Stimulated activated effector memory CD8-positive, alpha-beta T cell treated with anti-CD3 and anti-CD28 coated beads, Interleukin-12 subunit alpha, Interleukin-12 subunit beta, amount 100 ng/mL, for 72 hours (primary cell): ENCODE measurements around the gene SLC9A3.
"Not testable (repeated sequence)": the region's sequence is repeated elsewhere in the genome, so short reads cannot be mapped to it uniquely, and the experiment has no call there.

ENCODE experiments used
- ATAC-seq: fragments of 150-1000 bp; cut with Tn5 transposase; 2 replicates; pipeline ENCODE4 v1.10.0; 2021
- DNase-seq, 2 donors: peaks; one replicate each; pipeline ENCODE4 v3.0.0; 2021 to 2022; ENCODE audit warnings: low spot score in 2 of 2
- H3K27ac Mint-ChIP-seq: one replicate; pipeline ENCODE4 v1.8.0; 2022; ENCODE audit warnings: mild to moderate bottlenecking, mixed read lengths
- H3K36me3 Mint-ChIP-seq: one replicate; pipeline ENCODE4 v1.8.0; 2022; ENCODE audit warnings: mild to moderate bottlenecking, mixed read lengths
- H3K4me1 Mint-ChIP-seq: one replicate; pipeline ENCODE4 v1.8.0; 2022; ENCODE audit warnings: mixed read lengths
- H3K4me3 Mint-ChIP-seq: one replicate; pipeline ENCODE4 v1.8.0; 2022; ENCODE audit warnings: mild to moderate bottlenecking, mixed read lengths
- H3K9me3 Mint-ChIP-seq: one replicate; pipeline ENCODE4 v1.8.0; 2022; ENCODE audit warnings: mixed read lengths

Gene SLC9A3

DNA sequence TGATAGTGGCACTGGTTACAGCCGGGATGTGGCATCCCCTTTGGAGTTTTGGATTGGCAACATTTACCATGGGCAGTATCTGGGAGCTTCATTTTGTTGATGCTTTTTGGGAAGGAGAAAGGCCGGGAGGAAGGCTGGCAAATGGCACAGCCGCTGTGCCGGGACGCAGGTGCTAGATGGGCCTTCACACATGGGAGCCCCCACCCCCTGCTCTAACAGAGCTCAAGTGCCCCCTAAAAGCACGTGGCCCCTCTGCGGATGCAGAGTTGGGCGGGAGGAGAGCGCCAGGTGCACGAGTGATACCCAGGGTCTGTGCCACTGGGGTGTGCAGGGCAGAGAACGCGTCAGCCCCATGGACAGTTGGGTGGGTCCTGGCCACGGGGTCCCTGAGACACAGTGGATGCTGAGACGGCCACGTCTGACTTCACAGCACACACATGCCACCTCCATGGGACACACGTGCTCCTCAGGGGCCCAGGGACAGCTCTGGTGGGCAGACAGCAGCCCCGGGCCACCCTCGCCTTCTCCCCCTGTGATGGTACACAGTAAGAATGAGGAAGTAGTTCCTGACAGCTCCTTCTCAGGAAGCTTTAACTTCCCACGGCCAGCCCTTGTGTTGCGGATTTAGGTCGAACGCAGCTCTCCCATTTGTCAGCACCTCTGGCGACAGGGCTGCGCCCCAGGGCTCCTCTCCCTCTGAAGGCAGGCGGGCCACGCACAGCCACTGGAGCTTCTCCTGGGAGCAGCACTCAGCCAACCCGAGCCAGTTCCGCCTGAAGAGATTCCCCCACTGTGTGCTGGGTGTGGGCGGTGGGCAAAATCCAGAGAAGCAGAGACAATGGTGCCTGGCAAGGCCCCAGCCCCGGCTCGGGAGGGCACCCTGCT, 10.8 kb downstream of the SLC9A3 start:
- Mint-ChIP-seq H3K4me3 (no peak overlapping the region), H3K4me1 (no peaks in the 10 kb centered on the region), H3K27ac (no peak overlapping the region), H3K36me3 (no peaks in the 10 kb centered on the region), H3K9me3 (no peaks in the 10 kb centered on the region)
- DNase-seq (no peak), ATAC-seq (no peak)

DNA sequence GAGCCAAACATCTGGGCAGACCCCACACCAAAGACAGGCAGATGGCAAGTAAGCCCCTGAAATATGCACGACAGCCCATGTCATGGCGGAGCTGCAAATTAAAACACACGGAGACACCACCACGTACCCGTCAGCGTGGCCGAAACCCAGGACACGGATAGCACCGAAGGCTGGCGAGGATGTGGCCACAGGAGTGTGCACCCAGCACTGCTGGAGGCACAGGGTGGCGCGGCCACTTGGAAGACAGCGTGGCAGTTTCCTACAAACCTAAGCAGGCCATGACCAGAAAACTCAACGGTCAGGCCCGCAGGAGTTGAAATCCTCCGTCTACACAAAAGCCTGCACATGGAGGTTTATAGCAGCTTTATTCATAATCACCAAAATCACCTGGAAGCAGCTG, 12.8 kb downstream of the SLC9A3 start:
- DNase-seq (no peak), ATAC-seq (no peak)
- H3K27ac Mint-ChIP-seq: no peak overlapping the region
- no peak overlapping the region for H3K4me3 Mint-ChIP-seq
- H3K36me3 Mint-ChIP-seq: no peaks in the 10 kb centered on the region
- no peaks in the 10 kb centered on the region for H3K4me1 Mint-ChIP-seq
- H3K9me3 Mint-ChIP-seq: no peaks in the 10 kb centered on the region

DNA sequence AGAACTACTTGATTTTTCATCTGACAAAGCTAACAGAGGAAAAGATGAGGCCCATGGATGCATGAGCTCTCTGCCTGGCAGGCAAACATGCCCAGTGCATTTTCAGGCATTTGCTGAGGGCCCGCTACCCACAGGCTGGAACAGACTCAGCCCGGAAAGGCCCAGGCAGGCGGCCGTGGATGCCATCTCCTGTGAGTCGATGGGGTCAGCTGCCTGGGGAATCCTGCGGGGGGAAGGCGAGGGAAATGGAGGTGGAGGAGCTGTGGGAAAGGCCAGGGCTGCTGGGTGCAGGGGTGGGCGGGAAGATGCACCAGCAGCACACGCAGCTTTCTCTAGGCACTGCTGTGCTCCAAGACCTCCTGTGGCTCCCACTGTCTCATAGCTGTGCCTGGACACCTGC, 13.7 kb downstream of the SLC9A3 start:
- no peak overlapping the region for H3K4me3 Mint-ChIP-seq
- no peak overlapping the region for H3K27ac Mint-ChIP-seq
- H3K9me3 Mint-ChIP-seq: no peaks in the 10 kb centered on the region
- DNase-seq: no peak
- no peaks in the 10 kb centered on the region for H3K36me3 Mint-ChIP-seq
- no peak for ATAC-seq
- no peaks in the 10 kb centered on the region for H3K4me1 Mint-ChIP-seq

DNA sequence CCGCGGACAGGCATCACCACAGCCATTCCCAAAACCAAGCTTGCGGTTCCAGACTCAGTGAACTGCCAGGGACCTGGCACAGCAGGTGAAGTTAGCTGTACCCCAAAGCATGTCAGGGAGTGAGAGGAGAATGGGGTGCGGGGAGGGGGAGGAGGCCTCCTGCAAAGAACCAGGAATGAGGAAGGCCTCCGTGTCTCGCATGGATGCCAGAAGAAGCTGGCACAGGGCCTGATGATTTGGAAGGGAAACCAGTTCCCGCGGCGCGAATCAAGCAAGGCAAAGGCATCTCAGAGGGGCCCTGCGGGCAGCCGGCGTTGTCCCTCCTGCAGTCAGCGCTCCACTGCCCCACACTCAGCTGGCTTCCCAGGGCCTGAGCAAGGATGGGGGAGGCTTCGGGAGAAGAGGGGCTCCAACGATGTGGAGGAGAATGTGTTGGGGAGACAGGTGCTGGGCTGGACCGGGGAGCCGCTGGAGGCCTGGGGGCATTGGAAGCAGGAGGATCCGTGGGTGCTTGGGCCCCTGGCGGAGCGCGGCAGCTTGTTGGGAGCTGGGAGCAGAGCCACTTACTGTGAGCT, 14.6 kb downstream of the SLC9A3 start:
- no peak overlapping the region for H3K4me3 Mint-ChIP-seq
- ATAC-seq: no peak
- H3K36me3 Mint-ChIP-seq: no peaks in the 10 kb centered on the region
- H3K4me1 Mint-ChIP-seq: no peaks in the 10 kb centered on the region
- DNase-seq: no peak
- no peak overlapping the region for H3K27ac Mint-ChIP-seq
- no peaks in the 10 kb centered on the region for H3K9me3 Mint-ChIP-seq

DNA sequence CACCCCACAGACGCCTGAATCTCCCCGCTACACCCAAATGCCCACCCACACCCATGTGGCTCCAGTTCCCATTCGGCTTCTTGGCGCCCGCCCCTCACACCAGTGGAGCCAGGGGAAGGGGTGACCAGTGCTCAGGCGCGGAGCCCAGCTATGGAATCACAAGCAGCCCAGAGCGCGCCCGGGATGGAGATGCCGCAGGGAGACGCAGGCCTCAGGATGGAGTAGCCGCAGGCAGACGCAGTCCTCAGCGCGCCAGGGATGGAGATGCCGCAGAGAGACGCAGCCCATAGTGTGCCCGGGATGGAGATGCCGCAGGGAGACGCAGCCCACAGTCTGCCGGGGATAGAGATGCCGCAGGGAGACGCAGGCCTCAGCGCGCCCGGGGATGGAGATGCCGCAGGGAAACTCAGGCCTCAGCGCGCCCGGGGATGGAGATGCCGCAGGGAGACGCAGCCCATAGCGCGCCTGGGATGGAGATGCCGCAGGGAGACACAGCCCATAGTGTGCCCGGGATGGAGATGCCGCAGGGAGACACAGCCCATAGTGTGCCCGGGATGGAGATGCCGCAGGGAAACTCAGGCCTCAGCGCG, 16.2 kb downstream of the SLC9A3 start:
- not testable (repeated sequence) for ATAC-seq, H3K27ac Mint-ChIP-seq, H3K4me1 Mint-ChIP-seq

DNA sequence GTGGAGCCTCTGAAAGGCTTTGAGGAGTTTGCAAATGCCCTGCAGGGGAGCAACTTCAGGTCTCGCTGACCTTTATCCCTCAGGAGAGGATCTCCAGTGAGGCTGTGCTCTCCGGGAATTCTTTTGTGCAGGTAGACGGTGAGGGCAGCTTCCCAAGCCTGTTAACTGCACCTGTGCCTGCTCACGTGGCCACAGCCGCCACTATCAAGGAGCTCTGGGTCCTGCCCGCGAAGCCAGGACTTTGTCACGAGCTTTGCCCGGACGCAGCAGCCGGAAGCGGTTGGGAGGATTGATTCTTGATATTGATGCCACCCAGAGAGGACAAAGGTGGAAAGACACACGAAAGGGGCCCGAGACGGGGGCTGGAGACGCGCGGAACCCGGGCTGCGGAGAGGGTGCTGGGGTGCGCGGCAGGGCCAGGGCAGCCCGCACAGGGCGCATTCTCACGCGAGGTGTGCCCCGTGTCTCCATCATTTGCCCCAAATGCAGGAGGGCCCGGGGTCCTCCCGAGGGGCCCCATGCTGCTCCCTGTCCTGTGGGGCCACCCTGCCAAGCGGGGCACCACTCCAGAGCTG, 18.2 kb downstream of the SLC9A3 start:
- no peak overlapping the region for H3K27ac Mint-ChIP-seq
- no peak for ATAC-seq
- H3K36me3 Mint-ChIP-seq: no peaks in the 10 kb centered on the region
- H3K4me1 Mint-ChIP-seq: no peaks in the 10 kb centered on the region
- no peak for DNase-seq
- no peaks in the 10 kb centered on the region for H3K9me3 Mint-ChIP-seq
- H3K4me3 Mint-ChIP-seq: no peak overlapping the region

More for the DNA sequence above, 16.2 kb downstream of the SLC9A3 start:
- not testable (repeated sequence) for H3K36me3 Mint-ChIP-seq, H3K9me3 Mint-ChIP-seq, H3K4me3 Mint-ChIP-seq, DNase-seq

DNA sequence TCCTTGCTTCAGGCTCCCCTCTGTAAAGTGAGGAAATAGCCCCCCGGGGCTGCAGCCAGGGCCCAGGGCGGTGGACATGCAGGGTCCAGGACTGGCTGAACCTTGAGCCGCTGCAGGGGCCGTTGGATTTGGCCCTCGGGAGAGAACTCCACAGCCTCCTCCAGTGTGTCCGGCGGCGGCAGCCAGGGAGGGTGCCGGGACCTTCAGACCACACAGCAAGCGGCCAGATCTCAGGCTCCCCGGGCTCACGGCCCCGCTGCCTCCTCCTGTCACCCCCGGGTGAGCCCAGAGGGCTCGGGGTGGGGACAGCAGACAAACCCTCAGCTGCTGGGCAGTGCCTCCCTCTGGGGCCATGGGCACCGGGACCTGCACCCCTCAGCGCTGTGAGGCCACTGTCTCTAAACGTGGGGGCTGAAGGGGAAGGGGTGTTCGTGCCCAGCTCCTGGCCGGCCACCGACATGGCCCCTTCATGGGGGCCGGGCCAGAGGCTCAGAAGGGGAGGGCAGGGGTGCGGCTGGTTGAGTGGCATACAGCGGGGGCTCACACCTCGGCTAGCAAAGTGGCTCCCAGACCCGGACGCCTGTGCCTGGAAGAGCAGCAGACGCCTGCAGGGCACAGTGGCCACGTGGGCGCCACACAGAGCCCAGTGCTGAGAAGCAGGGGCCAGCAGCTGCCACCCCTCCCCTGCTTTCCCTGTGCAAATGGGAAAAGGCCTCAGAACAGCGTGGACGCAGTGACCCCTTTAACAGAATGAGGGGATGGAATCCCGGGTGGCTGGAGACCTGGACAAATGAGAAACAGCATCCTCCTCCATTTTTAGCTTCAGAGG, 19.7 kb downstream of the SLC9A3 start:
- no peaks in the 10 kb centered on the region for H3K36me3 Mint-ChIP-seq
- no peaks in the 10 kb centered on the region for H3K4me1 Mint-ChIP-seq
- H3K9me3 Mint-ChIP-seq: no peaks in the 10 kb centered on the region
- ATAC-seq (no peak), DNase-seq (no peak)
- H3K4me3 Mint-ChIP-seq: no peak overlapping the region
- H3K27ac Mint-ChIP-seq: no peak overlapping the region

DNA sequence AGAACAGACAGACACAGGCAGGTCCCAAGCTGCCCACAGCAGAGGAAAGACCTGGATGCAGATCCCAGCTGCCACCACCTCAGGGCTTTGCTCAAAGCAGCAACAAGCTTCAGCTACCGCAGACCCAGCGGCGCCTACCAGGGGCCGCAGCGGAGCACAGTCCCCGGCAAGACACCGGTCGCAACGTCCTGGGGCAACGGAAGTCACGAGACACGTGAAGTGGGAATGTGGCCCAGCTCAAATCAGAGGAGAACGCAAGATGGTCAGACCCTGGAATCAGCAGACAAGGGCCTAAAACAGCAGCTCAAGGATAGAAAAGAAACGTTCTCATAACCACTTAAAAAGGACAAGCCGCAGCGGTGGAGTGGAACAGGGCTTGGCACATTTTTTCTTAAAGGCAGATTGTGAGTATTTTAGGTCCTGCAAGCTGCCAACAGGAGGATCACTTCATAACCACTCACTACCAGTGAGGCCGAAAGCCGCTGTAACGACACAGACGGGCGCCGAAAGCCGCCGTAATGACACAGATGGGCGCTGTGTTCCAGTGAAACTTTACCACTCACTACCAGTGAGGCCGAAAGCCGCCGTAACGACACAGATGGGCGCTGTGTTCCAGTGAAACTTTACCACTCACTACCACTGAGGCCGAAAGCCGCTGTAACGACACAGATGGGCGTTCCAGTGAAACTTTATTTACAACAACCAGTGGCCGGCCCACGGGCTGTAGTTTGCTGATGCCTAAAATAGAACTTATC, 21.7 kb downstream of the SLC9A3 start:
- Mint-ChIP-seq H3K4me3 (no peak overlapping the region), H3K36me3 (no peaks in the 10 kb centered on the region)

DNA sequence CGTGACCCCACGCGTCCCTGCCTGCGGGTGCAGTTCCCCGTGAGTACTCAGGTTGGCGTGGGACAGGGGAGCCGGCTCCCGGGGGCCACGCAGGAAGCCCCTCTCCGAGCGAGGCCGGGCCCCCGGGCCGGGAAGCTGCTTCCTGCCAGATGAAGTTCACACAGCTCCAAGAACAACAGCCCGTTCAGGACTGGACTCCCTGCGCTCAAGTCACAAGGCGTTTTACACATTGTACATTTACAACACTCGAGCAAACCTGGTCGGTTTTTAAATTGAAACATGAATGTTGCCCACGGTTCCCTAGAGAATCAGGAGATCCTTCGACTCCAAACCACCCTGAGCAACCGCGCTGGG, 22.4 kb downstream of the SLC9A3 start:
- ATAC-seq: no peak
- Mint-ChIP-seq H3K36me3 (no peaks in the 10 kb centered on the region), H3K27ac (no peak overlapping the region), H3K4me3 (no peak overlapping the region), H3K4me1 (no peaks in the 10 kb centered on the region), H3K9me3 (no peaks in the 10 kb centered on the region)
- no peak for DNase-seq

More for the DNA sequence above, 21.7 kb downstream of the SLC9A3 start:
- ATAC-seq: no peak
- no peak for DNase-seq
- H3K9me3 Mint-ChIP-seq: no peaks in the 10 kb centered on the region
- H3K27ac Mint-ChIP-seq: no peak overlapping the region
- H3K4me1 Mint-ChIP-seq: no peaks in the 10 kb centered on the region

DNA sequence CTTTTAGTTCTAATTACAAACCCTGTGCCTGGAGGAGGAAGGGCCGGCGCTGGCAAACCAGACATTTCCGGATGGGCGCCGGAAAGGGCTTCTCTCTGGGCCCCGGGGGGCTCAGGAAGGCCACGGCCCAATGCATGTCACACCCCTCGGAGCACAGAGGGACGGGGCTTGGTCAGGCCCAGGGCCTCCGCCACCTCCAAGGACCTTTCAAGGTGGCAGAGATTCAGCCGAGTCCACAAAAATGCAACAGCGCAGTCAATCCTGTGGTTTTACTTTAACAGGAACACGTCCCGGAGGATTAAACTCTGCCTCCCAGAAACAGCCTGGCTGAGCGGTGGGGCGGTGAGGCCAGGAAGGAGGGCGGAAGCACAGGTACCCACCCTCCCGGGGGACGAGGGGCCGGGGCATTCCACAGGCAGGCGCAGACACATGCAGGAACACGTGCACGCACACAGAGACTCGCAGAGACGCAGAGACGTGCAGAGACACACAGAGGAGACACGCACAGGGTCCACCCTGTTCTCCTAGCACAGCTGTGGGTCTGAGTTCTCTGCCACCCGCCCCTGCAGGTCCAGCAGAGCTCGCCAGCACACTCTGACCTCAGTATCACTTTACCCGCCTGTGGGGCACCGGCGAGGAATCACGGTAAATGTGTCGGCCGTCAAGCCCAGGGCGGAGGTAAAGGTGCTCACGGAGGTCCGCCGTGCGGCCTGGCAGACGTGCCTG, 23.0 kb downstream of the SLC9A3 start:
- ATAC-seq (no peak), DNase-seq (no peak)
- H3K36me3 Mint-ChIP-seq: no peaks in the 10 kb centered on the region
- no peaks in the 10 kb centered on the region for H3K4me1 Mint-ChIP-seq
- no peak overlapping the region for H3K4me3 Mint-ChIP-seq
- H3K9me3 Mint-ChIP-seq: no peaks in the 10 kb centered on the region
- no peak overlapping the region for H3K27ac Mint-ChIP-seq

DNA sequence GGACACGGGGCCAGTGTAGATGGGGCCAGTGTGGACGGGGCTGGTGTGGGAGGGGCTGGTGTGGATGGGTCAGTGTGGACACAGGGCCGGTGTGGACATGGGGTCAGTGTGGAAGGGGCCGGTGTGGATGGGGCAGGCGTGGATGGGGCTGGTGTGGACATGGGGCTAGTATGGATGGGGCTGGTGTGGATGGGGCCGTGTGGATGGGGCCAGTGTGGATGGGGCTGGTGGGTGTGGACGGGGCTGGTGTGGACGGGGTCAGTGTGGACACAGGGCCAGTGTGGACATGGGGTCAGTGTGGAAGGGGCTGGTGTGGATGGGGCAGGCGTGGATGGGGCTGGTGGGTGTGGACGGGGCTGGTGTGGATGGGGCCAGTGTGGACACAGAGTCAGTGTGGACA, 23.8 kb downstream of the SLC9A3 start:
- no peak for DNase-seq
- Mint-ChIP-seq H3K4me3 (no peak overlapping the region), H3K9me3 (no peaks in the 10 kb centered on the region), H3K4me1 (no peaks in the 10 kb centered on the region), H3K36me3 (no peaks in the 10 kb centered on the region), H3K27ac (no peak overlapping the region)
- no peak for ATAC-seq

DNA sequence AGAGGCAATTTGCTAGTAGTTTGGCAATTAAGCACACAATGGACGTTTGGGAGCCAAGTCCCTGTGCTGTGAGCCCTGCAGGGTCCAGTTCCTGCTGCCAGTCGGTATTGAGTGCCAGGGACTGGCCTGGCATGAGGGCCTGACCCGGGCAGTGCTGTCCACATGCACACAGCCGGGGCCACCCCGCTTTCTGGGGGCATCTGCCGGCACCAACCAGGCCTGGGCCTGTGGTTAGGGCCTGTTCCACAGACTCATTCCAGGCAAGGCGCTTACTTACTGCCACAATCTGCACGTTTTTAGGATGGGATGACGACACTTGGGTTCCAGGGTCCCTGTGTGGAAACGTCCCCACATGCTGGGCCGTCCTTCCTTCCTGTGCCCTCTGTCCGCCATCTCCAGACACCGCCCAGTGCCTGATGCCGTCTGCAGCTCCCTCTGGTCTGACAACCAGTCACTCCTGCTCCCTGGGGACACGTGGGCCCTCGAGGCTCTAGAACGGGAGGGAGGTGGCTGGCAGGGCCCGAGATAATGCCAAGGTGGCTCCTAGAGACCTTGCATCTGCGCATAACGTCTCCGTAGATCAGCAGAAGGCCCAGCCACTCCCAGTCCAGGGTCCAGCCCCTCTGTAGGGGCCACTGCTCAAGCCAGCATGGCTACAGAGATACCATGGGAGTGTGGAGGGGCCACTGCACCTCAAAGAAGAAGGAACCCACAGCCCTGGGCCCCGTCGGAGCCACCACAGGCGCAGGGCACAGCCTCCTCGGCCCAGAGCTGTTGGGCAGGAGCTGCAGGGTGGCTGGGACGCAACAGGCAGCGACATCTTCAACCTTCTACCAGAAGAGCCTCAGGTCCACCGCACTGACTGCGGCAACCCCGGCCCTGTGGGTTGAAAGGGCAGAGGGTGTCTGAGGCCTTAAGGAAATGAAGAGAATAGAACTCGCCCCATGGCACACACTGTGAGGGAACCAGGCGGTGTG, 24.7 kb downstream of the SLC9A3 start:
- H3K36me3 Mint-ChIP-seq: no peaks in the 10 kb centered on the region
- ATAC-seq: no peak
- H3K27ac Mint-ChIP-seq: no peak overlapping the region

DNA sequence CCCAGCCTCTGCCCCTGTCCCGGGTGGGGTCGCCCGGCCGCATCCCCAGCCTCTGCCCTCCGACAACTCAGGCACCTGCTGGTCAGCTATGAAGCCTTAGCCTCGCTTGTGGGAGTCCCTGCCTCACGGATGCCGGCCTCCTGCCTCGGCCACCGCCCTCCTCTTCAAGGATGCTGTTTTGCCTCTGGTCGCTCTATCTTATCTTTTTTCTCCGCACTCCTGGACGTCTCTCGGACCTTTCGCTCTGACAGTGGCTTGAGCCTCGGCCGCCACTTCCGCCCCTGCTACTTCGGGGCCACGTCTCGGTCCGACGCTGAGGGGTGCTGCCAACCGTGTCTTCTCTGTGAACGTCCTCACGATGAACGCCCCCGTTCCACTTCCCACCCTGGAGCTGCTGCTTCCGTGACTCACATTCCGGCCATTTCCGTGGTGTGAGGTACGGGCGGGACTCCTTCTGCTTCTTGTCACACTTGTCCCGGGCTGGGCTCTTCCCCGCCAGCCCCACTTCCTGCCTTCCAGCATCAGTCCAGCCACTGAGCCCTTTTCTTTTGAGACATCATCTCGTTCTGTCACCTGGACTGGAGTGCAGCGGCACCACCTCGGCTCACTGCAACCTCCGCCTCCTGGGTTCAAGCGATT, 26.3 kb downstream of the SLC9A3 start:
- no peaks in the 10 kb centered on the region for H3K4me1 Mint-ChIP-seq
- H3K27ac Mint-ChIP-seq: no peak overlapping the region
- ATAC-seq (no peak), DNase-seq (no peak)
- H3K36me3 Mint-ChIP-seq: no peaks in the 10 kb centered on the region
- H3K4me3 Mint-ChIP-seq: no peak overlapping the region
- H3K9me3 Mint-ChIP-seq: no peaks in the 10 kb centered on the region

More for the DNA sequence above, 24.7 kb downstream of the SLC9A3 start:
- Mint-ChIP-seq H3K4me1 (no peaks in the 10 kb centered on the region), H3K4me3 (no peak overlapping the region), H3K9me3 (no peaks in the 10 kb centered on the region)
- no peak for DNase-seq
